Right lobe of liver (tissue), 6 donors: Measurements from ENCODE around the gene ZNF587B. TPM values are rescaled to one million over a fixed set of nuclear protein-coding genes. Genes with fewer than 3 reads are reported as not detected.
"Not testable (repeated sequence)": the region's sequence is repeated elsewhere in the genome, so short reads cannot be mapped to it uniquely, and the experiment has no call there.

ENCODE experiments used
- ATAC-seq, 4 donors: fragments of 200-7000 bp; cut with Tn5 transposase; one replicate each; pipeline ENCODE4 v1.9.1; 2020; ENCODE audit warnings: mild to moderate bottlenecking in 4 of 4, moderate library complexity in 4 of 4
- DNase-seq, 3 donors: peaks; one replicate each; pipeline ENCODE4 v3.0.0-alpha.2; 2020
- H3K27ac ChIP-seq, 3 donors: fragments of 200-600 bp; one replicate each; pipeline ENCODE4 v1.8.0; 2022
- H3K27me3 ChIP-seq, 2 donors: fragments of 200-600 bp; one replicate each; pipeline ENCODE4 v1.8.0; 2022
- H3K36me3 ChIP-seq, 4 donors: fragments of 200-600 bp; sonication (generic) in 1 of 4; one replicate each; pipeline versions ENCODE4 v1.5.1 to v1.8.0; 2017 to 2022; ENCODE audit warnings: control low read depth in 1 of 4
- H3K4me1 ChIP-seq, 4 donors: fragments of 200-600 bp; sonication (generic) in 1 of 4; one replicate each; pipeline versions ENCODE4 v1.5.1 to v1.8.0; 2017 to 2022; ENCODE audit warnings: control low read depth in 1 of 4
- H3K4me3 ChIP-seq, 3 donors: fragments of 200-600 bp; one replicate each; pipeline ENCODE4 v1.8.0; 2022
- H3K9me3 ChIP-seq, 4 donors: fragments of 200-600 bp; sonication (generic) in 1 of 4; one replicate each; pipeline versions ENCODE4 v1.5.1 to v1.8.0; 2017 to 2022; ENCODE audit warnings: control low read depth in 1 of 4
- POLR2A ChIP-seq: fragments of 450-650 bp; IDR thresholded peaks from one replicate; pipeline ENCODE4 v1.6.1; 2017; ENCODE audit warnings: antibody characterized with exemption, mild to moderate bottlenecking
- WGBS: methylation state at CpG from one replicate; pipeline ENCODE4 v1.1.6; 2018; ENCODE audit warnings: low coverage, low lambda C conversion rate; ENCODE audit not compliant: insufficient coverage; ENCODE audit errors: missing lambda C conversion rate; 5-methylcytosine and 5-hydroxymethylcytosine counted together
- intact Hi-C, 2 donors: fragments of 100-400 bp; cut with DNase I; formaldehyde crosslinking; loops; one replicate each; pipeline versions ENCODE4 v1.11.2 to v1.14.1; 2022
- total RNA-seq, 6 experiments: library from RNA; depleted of rRNA in 2 of 6; stranded (reverse); fragments of >200 nt in 2 of 6; fragmentation: NEBNext Ultra II Directional in 3 of 6; extraction: Animal tissue kit (Norgen Biotek cat#: 25700) in 3 of 6; gene quantifications; one replicate each; pipeline versions ENCODE4 v1.1.0 to v1.2.4, GENCODE V29; 2016 to 2023
- TF ChIP-seq, protein P1 (sequence below), 4 donors: fragments of 200-600 bp in 3 of 4; fragments of 450-650 bp in 1 of 4; IDR thresholded peaks; one replicate each; pipeline versions ENCODE4 v1.5.1 to v1.8.0; 2016 to 2022; ENCODE audit warnings: antibody characterized with exemption in 4 of 4, mild to moderate bottlenecking in 2 of 4
- donor health status: DM: no; HTN: yes; CAD: no.
- donor health status: DM: no; HTN: no; CAD: no.
- donor health status: DM: no; HTN: no; CAD: no.
- donor health status: DM: no; HTN: yes; CAD: no.
- donor health status: DM: no; HTN: yes; CAD: no.

ZNF587B gene
- total RNA-seq, 6 experiments from 2014 or later = 7.2 to 13.1 (median 10.4) TPM

DNA sequence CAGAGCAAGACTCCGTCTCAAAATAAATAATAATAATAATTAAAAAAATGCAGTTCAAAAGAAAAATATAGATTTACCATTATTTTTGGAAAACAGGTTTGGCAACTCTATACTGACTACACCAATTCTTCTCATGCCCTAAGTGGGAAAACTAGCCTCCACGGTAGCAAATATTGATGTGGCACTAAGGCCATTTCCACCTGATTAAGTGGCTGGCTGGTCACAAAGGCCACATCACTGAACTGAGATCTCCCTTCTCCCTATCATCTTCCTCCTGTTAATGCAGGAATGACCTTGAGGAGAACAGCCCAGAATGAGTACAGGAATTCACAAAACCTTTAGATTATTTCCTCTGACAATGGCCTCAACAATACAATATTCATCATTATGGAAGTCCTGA, 40.1 kb downstream of the ZNF587B start:
- 88% methylated on average over 2 of the region's 2 CpGs for WGBS
- TF ChIP-seq POLR2A = no peak
- TF ChIP-seq, protein P1, sequence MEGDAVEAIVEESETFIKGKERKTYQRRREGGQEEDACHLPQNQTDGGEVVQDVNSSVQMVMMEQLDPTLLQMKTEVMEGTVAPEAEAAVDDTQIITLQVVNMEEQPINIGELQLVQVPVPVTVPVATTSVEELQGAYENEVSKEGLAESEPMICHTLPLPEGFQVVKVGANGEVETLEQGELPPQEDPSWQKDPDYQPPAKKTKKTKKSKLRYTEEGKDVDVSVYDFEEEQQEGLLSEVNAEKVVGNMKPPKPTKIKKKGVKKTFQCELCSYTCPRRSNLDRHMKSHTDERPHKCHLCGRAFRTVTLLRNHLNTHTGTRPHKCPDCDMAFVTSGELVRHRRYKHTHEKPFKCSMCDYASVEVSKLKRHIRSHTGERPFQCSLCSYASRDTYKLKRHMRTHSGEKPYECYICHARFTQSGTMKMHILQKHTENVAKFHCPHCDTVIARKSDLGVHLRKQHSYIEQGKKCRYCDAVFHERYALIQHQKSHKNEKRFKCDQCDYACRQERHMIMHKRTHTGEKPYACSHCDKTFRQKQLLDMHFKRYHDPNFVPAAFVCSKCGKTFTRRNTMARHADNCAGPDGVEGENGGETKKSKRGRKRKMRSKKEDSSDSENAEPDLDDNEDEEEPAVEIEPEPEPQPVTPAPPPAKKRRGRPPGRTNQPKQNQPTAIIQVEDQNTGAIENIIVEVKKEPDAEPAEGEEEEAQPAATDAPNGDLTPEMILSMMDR (IDR thresholded peaks at IDR 0.05) = no peak
- intact Hi-C loops = no loop called here
- Histone ChIP-seq H3K9me3 (peaks cover 0 to 31% (median 4%) of the 10 kb centered on the region in 4 donors), H3K27me3 (no peaks in the 10 kb centered on the region), H3K27ac (no peak overlapping the region), H3K4me3 (no peak overlapping the region), H3K4me1 (no peaks in the 10 kb centered on the region), H3K36me3 (peaks cover 0 to 29% (median 7%) of the 10 kb centered on the region in 4 donors)
- DNase-seq (no peak), ATAC-seq (no peak)

DNA sequence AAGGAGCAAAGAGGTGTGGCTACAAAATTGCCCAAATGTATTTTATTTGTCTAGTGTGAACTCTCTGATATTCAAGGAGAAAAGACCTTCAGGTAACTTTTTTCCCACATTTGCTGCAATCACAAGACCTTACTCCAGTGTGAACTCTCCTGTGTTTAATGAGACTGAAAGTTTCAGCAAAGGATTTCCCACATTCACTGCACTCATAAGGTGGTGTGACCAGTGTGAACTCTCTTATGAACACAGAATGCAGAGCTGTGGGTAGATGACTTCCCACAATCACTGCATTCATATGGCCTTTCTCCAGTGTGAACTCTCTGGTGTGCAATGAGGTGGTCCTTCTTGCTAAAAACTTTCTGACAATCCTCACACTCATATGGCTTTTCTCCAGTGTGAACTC, 42.4 kb downstream of the ZNF587B start:
- TF ChIP-seq, protein P1 (IDR thresholded peaks at IDR 0.05) = no peak
- TF ChIP-seq POLR2A = no peak
- no peak overlapping the region for H3K27ac ChIP-seq
- peaks cover 0 to 24% (median 6%) of the 10 kb centered on the region in 4 donors for H3K36me3 ChIP-seq
- DNase-seq (no peak), ATAC-seq (no peak)
- no peak overlapping the region for H3K4me3 ChIP-seq
- H3K27me3 ChIP-seq = no peaks in the 10 kb centered on the region
- peaks cover 0 to 31% (median 4%) of the 10 kb centered on the region in 4 donors for H3K9me3 ChIP-seq
- intact Hi-C loops = no loop called here
- H3K4me1 ChIP-seq = no peaks in the 10 kb centered on the region

DNA sequence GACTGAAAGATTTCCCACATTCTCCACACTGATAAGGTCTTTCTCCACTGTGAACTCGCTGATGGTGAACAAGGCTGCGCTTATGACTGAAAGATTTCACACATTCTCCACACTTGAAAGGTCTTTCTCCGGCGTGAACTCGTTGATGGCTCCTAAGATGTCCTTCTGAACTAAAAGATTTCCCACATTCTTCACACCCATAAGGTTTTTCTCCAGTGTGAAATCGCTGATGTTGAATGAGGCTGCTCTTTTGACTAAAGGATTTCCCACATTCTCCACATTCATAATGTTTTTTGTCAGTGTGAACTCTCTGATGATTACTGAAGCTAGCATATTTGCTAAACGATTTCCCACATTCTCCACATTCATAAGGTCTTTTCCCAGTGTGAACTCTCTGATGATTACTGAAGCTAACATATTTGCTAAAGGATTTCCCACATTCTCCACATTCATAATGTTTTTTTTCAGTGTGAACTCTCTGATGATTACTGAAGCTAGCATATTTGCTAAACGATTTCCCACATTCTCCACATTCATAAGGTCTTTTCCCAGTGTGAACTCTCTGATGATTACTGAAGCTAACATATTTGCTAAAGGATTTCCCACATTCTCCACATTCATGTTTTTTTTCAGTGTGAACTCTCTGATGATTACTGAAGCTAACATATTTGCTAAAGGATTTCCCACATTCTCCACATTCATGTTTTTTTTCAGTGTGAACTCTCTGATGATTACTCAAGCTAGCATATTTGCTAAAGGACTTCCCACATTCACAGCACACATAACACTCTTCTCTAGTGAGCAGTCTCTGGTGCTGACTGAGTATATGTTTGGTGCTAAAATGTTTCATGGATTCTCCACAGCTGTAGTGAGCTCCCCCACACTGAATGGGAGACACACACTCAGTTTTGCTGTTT, 44.0 kb downstream of the ZNF587B start:
- intact Hi-C loops = not testable (repeated sequence)
- peaks cover 0 to 26% (median 2%) of the 10 kb centered on the region in 4 donors for H3K36me3 ChIP-seq

DNA sequence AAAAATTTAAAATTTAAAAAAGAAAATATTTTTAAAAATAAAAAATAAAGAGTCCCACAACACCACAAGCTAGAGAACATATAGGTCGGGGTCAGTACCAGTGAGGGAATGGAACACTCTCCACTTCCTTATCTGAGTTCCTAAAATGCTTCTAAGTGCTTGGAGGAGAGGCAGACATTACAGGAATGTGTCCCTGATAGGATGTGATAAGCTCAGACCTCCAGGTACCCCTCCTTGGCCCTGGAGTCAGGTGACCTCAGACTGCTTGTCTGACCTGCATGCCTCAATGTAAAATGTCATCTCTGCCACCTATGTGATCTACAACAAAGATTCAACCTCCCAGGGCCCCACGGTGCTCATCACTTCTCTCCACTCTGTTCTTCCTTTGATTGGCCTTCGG, 55.9 kb downstream of the ZNF587B start:
- Histone ChIP-seq H3K4me3 (no peak overlapping the region), H3K27ac (no peak overlapping the region), H3K4me1 (peaks cover 0 to 11% (median 0%) of the 10 kb centered on the region in 4 donors), H3K36me3 (no peaks in the 10 kb centered on the region), H3K27me3 (no peaks in the 10 kb centered on the region), H3K9me3 (no peaks in the 10 kb centered on the region)
- no peak for DNase-seq
- intact Hi-C loops = no loop called here
- TF ChIP-seq POLR2A = no peak
- TF ChIP-seq, protein P1 (IDR thresholded peaks at IDR 0.05) = no peak
- no peak for ATAC-seq
- 71% methylated on average over 3 of the region's 3 CpGs for WGBS

More for the DNA sequence above, 44.0 kb downstream of the ZNF587B start:
- 92% methylated on average over 8 of the region's 8 CpGs for WGBS
- ATAC-seq, H3K27ac ChIP-seq, H3K27me3 ChIP-seq, H3K4me3 ChIP-seq, DNase-seq, H3K4me1 ChIP-seq: not testable (repeated sequence)
- peaks cover 0 to 31% (median 4%) of the 10 kb centered on the region in 4 donors for H3K9me3 ChIP-seq

DNA sequence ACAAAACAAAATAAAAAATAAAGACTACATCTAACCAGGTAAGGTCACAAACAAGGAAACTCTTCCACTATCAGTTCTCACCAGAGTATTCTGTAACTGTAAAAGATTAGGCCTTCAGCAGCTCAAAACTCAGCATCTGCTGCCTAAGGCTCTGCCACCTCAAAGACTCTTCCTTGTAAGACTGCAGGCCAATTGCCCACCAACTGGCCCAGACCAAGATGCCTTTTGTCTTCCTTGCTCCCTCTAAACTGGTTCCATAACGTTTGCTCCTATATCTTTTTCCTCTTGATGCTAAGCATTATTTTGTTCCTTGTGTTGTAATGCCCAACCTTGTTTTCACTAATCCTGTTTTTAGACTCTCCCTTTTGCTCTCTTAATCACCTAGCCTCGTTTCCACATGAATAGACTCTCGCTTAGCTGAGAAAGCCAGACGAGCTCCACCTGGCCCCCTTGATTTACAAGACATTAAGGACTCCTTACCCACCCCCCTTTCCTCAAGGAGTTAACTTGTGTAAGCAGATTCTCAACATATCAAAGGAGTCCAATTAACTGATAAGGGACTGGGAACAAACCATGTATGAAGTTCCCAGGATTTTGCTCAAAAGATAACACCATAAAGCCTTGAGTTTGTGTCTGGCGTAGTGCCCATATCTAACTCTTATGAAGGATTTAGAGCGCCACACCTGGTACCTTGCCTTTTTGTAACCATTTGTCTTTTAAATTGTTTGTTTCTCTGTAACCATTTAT, 57.3 kb downstream of the ZNF587B start:
- TF ChIP-seq POLR2A = no peak
- TF ChIP-seq, protein P1 (IDR thresholded peaks at IDR 0.05) = no peak
- ATAC-seq (no peak), DNase-seq (no peak)
- WGBS = 47% methylated on average over 6 of the region's 6 CpGs
- Histone ChIP-seq H3K27me3 (no peaks in the 10 kb centered on the region), H3K36me3 (no peaks in the 10 kb centered on the region), H3K4me3 (peak overlapping the region in 1 of 3 donors; percentile 87), H3K27ac (no peak overlapping the region), H3K9me3 (no peaks in the 10 kb centered on the region), H3K4me1 (peaks cover 0 to 11% (median 0%) of the 10 kb centered on the region in 4 donors)
- intact Hi-C loops = no loop called here
